HG03378 (cell line): Measurements from ENCODE around the gene YY1AP1.
A peak's percentile ranks its signal among the peaks of the same experiment; 100 is the strongest.
"Not testable (repeated sequence)": the region's sequence is repeated elsewhere in the genome, so short reads cannot be mapped to it uniquely, and the experiment has no call there.

Experiments used
- ATAC-seq: cut with Tn5 transposase; IDR thresholded peaks from one replicate; pipeline ENCODE4 v1.9.1; 2021; ENCODE audit warnings: mild to moderate bottlenecking, moderate library complexity; ENCODE audit not compliant: unreplicated experiment

The YY1AP1 gene

GRCh38 chr1:155688324-155689080, at the start of gene YY1AP1:
YY1AP1 (minus strand) TSS chr1:155688774; CDS start chr1:155680436, 8,338 bp downstream.
- ATAC-seq: peak; percentile 80

DNA sequence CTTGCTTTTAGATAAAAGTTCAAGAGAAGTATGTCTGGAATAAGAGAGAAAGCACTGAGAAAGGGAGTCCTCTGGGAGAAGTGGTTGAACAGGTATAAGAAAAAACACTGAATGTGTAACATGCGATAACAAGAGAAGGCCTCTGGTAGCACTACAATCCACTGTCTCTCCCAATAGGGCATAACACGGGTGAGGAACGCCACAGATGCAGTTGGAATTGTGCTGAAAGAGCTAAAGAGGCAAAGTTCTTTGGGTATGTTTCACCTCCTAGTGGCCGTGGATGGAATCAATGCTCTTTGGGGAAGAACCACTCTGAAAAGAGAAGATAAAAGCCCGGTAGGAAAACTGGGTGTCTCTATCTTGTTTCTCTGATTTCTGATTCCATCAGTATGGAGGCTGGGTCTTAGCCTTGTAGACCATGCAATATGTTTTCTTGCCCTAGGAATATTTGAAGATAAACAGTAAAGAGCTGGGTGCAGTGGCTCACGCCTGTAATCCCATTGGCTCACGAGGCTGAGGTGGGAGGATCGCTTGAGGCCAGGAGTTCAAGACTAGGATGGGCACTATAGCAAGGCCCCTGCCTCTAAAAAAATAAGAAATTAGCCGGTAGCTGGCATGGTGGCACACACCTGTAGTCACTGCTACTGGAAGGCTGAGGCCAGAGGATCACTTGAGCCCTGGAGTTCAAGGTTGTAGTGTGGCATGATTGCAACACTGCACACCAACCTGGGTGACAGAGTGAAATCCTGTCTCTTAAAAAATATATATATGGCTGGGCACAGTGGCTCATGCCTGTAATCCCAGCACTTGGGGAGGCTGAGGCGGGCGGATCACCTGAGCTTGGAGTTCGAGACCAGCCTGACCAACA, 40.7 kb upstream of the YY1AP1 start:
- no peak for ATAC-seq

DNA sequence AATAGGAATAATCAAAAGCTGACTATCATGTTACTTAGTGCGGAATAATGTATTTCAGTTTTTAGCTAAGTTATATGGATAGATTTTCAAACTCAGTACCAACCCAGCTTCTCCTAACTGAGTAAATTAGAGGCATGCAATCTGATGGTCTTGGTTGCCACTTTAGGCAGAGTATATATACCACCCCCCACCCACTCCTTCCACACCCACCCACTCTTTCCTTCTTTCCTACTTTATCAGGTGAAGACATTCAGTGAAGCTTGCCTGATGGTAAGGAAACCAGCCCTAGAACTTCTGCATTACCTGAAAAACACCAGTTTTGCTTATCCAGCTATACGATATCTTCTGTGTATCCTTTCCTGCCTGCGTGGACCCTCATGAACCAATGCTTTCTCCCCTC, 36.6 kb upstream of the YY1AP1 start:
- ATAC-seq: no peak

DNA sequence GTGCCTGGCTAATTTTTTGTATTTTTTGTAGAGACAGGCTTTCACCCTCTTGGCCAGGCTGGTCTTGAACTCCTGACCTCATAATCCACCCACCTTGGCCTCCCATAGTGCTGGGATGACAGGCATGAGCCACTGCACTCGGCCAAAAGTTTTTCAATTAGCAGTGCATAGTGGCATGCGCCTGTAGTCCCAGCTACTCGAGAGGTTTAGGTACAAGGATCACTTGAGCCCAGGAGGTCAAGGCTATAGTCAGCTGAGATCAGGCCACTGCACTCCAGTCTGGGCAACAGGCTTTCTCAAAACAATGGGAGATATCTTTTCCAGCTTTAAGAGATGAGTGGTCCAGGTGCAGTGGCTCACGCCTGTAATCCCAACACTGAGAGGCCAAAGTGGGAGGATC, 31.1 kb upstream of the YY1AP1 start:
- no peak for ATAC-seq

- not testable (repeated sequence) for ATAC-seq
These were observed 30.0 kb upstream of the YY1AP1 start for GRCh38 chr1:155718524-155719115.

DNA sequence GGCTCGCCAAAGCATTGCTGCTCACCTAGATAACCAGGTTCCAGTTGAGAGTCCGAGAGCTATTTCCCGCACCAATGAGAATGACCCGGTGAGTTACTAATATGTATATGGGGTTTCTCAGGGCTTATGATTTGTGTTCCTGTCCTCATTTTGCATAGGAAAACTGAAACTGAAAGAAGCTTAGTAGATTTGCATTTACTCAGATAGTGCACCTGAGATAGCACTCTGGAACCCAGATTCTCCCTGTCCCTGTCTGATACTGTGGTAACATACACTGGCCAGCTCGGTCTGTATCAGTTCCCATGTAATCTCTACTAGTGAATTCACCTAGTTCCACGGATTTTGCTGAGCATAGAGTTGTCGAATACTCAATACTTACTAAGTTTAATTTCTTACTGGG, 28.5 kb upstream of the YY1AP1 start:
- peak; percentile 53 for ATAC-seq

GRCh38 chr1:155715777-155716176, 27.2 kb upstream of the YY1AP1 start:
- no peak for ATAC-seq

GRCh38 chr1:155715056-155715455, 26.5 kb upstream of the YY1AP1 start:
- not testable (repeated sequence) for ATAC-seq

GRCh38 chr1:155713075-155713474, 24.5 kb upstream of the YY1AP1 start:
- no peak for ATAC-seq

- not testable (repeated sequence) for ATAC-seq
These were observed 24.1 kb upstream of the YY1AP1 start for GRCh38 chr1:155712636-155713035.

DNA sequence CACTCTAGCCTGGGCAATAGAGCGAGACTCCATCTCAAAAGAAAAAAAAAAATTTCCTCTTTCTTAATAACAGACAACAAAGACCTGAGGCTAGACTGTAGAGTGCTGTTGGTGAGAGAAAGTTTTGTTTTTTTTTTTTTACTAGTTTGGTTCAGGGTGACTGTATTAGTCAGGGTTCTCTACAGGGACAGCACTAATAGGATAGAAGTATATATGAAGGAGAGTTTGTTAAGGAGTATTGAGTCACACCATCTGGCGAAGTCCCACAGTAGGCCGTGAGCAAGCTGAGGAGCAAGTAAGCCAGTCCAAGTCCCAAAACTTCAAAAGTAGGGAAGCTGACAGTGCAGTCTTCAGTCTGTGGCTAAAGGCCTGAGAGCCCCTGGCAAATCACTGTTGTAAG, 22.9 kb upstream of the YY1AP1 start:
- ATAC-seq: not testable (repeated sequence)

- ATAC-seq: no peak
These were observed 20.8 kb upstream of the YY1AP1 start for GRCh38 chr1:155709391-155709790.

DNA sequence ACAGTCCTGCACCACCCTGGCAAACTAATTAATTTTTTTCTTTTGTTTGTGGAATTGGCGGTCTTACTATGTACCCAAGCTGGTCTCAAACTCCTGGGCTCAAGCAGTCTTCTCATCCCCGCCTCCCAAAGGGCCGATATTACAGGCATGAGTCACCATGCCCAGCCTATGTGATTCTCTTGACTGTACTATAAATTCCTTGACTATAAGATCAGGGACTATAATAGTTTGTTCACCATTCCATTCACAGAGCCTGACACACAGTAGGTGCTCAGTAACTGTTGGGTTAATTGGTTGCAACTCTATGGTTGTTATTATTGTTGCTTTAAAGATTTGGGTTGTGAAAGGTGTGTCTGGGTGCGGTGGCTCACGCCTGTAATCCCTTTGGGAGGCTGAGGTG, 17.6 kb upstream of the YY1AP1 start:
- no peak for ATAC-seq

- not testable (repeated sequence) for ATAC-seq
These were observed 15.8 kb upstream of the YY1AP1 start for GRCh38 chr1:155704414-155704813.

- ATAC-seq: no peak
These were observed 14.6 kb upstream of the YY1AP1 start for GRCh38 chr1:155703216-155703615.

DNA sequence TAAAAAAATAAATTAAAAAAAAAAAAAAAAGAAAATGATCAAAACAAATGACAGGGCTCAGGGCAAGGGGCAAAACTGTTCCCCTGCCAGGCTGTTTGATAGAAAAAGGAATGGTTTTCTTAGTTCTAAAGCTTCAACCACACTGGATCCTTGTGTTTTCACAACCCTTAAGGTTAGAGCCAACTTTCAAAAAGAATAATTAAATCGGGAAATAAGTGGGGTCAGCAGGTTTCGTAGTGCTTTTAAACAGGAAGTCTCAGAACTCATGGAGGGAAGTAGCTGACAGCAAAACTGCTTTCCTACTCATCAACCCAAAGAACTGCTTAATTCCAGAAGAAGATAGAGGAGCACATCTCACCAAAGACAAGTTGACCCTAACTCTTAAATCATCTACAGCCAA, 13.1 kb upstream of the YY1AP1 start:
- not testable (repeated sequence) for ATAC-seq

DNA sequence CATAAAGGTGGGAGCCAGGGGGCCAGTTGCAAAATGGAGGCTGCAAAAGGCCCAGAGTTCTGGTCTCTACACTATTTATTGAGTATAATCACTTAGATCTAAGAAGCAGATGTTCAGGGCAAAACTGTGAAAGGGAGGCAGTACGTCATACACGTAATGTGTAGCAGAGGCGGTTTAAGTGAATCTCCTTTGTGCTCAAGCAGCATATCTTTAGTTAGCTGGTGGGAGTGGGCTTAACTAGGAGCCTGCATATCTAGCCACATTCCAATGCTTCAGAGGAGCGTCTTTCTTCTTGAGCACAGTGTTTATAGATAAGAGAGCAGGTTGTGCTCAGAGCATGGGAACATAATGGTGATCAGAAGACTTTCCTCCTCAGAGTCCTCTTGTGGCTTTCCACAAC, 10.5 kb upstream of the YY1AP1 start:
- ATAC-seq: not testable (repeated sequence)

GRCh38 chr1:155698382-155699038, 9.9 kb upstream of the YY1AP1 start:
- ATAC-seq: no peak

DNA sequence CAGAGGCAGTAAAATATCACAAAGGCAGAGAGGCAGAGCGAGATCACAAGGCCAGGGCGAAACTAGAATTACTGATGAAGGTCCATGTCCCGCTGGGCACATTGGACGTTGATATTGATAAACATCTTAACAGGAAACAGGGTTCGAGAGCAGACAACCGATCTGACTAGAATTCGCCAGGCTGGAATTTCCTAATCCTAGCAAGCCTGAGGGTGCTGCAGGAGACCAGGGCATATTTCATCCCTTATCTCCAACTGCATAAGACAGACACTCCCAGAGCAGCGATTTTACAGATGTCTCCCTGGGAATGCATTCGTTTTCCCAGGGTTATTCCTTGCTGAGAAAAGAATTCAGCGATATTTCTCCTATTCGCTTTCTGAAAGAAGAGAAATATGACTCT, 9.0 kb upstream of the YY1AP1 start:
- ATAC-seq: not testable (repeated sequence)

- ATAC-seq: no peak
These were observed 8.5 kb upstream of the YY1AP1 start for GRCh38 chr1:155697046-155697445.

DNA sequence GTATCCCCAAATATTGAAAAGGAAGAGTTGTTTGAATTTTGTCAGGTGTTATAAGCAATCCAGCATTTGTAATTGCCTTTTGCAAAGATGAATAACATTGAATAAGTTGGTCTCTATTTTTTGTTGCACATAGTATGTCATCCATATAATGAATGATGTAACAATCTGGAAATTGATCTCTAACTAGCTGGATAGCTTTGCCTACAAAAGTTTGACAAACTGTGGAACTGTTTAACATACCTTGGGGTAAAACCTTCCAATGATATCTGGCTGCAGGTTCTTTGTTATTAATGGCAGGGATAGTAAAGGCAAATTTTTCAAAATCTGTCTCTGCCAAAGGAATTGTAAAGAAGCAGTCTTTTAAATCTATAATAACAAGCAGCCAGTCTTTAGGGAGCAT, 8.0 kb upstream of the YY1AP1 start:
- no peak for ATAC-seq
